ENCODE results near the gene NR1D1. TPM values are rescaled to one million over a fixed set of nuclear protein-coding genes. Genes with fewer than 3 reads are reported as not detected.
A peak's percentile ranks its signal among the peaks of the same experiment; 100 is the strongest.

Gene NR1D1
- total RNA-seq, 2 experiments from 2014 or later, result 5.0 to 5.8 TPM

DNA sequence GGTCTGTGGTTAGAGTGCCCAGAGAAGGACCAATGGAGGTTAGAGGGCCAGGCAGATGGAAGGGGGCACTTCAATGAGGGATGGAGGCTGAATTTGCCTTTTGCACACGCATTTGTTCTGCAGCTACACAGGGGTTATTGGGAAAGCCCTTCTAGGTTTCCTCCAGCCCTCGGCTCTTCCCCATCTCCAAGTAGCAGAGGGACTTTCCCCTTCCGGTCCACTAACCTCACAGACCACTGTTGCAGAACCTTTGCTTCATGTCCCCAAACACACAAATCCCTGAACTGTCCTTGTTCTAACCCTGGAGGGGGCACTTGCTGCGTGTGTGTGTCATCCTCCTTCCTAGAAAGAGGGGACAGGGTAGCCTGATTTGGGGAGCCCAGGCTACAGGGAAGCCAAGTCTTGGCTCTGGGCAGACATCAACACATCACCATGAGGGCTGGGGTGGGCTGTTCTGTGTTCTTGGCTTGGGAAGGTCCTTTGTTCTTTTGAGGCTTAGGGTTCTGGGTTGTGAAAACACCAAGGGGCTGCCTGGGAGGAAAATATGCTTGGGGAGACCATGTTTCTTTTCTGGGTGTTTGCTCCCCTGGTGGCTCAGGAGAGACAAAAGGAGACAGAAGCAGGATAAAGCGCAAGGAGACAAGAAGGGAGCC lies 7.3 kb upstream of the NR1D1 start:
- peak overlapping the region; percentile 81 for H3K27ac Mint-ChIP-seq
- DNase-seq (no peak), ATAC-seq (ENCODE audit: low read depth) (peak; percentile 4)
- POLR2A ChIA-PET, result interaction anchor here (1.5 kb wide), 1 partner anchor 11 kb away, joined by 4 read pairs; no protein-coding TSS in a partner anchor
- H3K4me3 Mint-ChIP-seq, result peak overlapping the region; percentile 75
- H3K36me3 Mint-ChIP-seq, result no peaks in the 10 kb centered on the region
- H3K9me3 Mint-ChIP-seq, result no peaks in the 10 kb centered on the region
- H3K4me1 Mint-ChIP-seq, result peaks cover 78% of the 10 kb centered on the region
- H3K27me3 Mint-ChIP-seq, result peaks cover 12% of the 10 kb centered on the region

DNA sequence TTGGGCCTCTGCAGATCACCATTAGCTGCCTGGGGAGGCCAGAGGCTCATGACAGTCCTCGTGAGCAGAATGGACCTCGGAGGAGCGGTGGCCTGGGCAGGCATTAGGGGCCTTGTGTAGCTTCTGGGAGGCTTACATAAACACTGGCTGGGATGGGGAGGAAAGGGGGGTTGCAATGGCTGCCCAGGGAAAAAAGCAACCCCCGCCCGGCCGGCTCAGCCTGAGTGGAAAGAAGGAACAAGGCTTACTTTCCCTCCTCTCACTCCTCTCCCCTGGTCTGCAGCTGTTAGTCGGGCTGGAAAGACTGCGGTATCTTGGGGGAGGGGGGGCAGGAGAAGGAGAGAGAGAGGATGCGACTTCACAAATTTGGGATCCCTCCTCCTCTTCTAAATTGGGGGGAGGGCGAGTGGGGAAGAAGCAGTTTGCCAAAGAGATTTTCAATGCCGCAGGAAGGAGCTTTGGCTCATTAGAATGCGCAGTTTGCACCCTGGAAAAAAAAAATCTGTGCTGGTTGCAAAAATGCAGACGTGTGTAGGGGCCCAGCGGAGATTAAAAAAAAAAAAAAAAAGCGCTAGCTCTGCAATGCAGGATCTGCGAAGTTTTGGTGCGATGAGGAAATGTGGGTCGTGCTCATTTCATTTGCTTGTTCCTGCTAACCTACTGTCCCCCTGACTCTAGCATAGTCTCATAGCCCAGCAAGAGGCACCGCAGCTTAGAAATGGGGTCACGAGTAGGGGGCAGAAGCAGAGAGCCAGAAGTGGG lies 6.6 kb upstream of the NR1D1 start:
- Mint-ChIP-seq H3K27me3 (peaks cover 12% of the 10 kb centered on the region), H3K27ac (peak overlapping the region; percentile 81), H3K4me3 (peak overlapping the region; percentile 43), H3K9me3 (no peaks in the 10 kb centered on the region), H3K36me3 (no peaks in the 10 kb centered on the region), H3K4me1 (peaks cover 70% of the 10 kb centered on the region)
- POLR2A ChIA-PET, result interaction anchor here (1.5 kb wide), 1 partner anchor 10 kb away, joined by 4 read pairs; no protein-coding TSS in a partner anchor
- no peak for ATAC-seq (ENCODE audit: low read depth)
- no peak for DNase-seq

DNA sequence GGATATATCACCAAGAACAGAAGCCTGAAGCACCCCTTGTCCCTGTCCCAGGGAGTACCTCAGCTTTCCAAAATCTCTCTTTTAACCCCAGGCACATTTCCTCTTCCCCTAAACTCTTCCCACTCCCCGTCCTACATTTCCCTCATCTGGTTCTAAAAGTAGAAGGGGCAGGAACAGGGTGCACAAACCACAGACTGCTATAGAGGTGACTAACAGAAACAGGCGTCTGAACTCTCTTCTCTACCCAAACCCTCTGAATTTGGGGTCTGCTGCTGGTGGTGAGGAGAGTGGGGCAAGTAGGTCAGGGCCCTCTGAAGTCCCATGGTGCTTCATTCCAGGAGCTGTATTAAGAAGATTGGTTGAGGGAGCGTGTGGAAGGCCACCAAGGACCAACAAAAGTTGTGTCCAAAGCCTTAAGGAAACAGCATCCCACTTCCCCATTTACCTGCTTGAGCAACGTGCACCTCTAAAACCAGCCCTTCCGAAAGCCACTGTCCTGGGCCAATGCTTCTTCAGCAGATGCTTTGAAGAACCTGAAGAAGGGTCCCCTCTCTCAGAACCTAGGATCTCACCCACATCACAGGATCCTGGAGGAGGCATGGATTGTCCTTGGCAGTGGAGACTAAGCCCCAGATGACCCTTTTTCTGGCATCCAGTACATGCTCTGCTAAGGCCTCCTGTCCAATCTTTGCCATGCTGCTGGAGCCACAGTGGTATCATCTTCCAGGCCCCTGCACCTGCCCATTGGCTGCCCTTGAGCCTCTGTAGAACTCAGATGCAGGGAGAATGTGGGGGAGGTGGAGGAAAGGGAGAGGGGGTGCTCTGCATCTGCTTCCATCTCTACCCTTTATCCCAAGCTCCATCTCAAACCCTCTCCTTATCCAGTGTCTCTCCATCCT lies 5.7 kb upstream of the NR1D1 start:
- H3K27me3 Mint-ChIP-seq, result peaks cover 12% of the 10 kb centered on the region
- peaks cover 65% of the 10 kb centered on the region for H3K4me1 Mint-ChIP-seq
- H3K9me3 Mint-ChIP-seq, result no peaks in the 10 kb centered on the region
- DNase-seq (no peak), ATAC-seq (ENCODE audit: low read depth) (no peak)
- H3K27ac Mint-ChIP-seq, result no peak overlapping the region
- no peaks in the 10 kb centered on the region for H3K36me3 Mint-ChIP-seq
- H3K4me3 Mint-ChIP-seq, result no peak overlapping the region
- POLR2A ChIA-PET, result interaction anchor here (1.5 kb wide), 1 partner anchor 9 kb away, joined by 4 read pairs; no protein-coding TSS in a partner anchor

DNA sequence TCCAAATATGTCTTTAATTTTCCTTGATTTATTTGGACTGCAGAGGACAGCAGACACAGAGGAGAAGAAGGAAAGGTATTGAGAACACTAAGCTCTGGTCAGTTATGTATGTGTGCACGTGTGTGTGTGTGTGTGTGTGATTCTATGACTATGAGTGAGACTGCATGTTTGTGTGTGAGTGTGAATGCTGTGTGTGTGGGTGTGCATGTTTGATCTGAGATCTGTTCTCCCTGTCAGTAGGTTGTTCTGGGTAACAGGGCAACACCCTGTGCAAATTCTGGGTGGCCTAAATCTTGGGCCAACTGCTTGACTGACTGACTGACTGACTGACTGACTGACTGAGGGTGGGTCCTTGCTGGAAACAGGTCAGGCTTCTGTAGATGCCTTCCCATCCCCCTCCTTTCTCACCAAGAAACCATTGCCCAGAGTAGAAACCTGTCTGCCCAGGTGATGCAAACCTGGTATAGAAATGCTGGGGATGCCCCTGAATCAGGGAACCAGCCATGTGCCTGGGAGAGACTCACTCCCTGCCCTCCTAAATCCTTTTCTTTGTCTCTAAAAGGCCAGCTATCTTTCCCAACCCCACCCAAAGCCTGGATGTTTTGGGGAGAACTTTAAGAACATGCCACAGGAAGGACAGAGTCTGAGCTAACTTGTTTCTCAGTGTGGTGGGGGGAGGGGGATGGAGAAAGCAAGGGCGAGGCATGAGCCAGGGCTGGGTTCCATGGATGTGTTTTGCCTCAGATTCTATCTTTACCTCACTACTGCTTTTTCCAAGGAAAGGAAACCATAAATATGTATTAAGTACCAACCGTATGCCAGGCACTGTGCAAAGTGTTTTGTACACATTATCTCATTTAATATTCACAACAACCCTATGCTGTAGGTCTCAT lies 4.5 kb upstream of the NR1D1 start:
- Mint-ChIP-seq H3K4me1 (peaks cover 65% of the 10 kb centered on the region), H3K9me3 (no peaks in the 10 kb centered on the region), H3K4me3 (no peak overlapping the region), H3K27ac (no peak overlapping the region), H3K36me3 (no peaks in the 10 kb centered on the region), H3K27me3 (peaks cover 12% of the 10 kb centered on the region)
- ATAC-seq (ENCODE audit: low read depth), result no peak
- POLR2A ChIA-PET, result no interaction called here
- DNase-seq, result no peak

DNA sequence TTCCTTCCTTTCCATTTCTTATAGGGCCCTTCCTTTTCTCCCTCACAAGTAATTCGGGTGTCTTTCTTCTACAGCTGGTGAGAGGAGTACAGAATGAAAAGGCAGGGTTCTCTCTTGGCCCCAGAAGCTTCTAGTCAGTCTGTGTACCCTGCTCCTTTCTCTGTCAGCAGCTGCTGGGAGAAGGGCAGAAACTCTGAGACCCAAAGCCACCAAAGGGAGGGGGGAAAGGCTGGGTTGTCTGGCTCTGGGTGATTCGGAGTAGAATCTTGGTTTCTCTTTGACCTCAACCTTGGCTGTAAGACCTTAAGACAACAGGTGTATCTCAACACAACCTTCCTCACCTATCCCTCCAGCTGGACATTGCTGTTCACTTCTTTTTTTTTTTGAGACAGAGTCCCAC lies 3.3 kb upstream of the NR1D1 start:
- POLR2A ChIA-PET, result interaction anchor here (0.7 to 1.7 kb wide), 3 partner anchors 9 to 121 kb away, joined by 3 to 10 read pairs (median 3); no protein-coding TSS in a partner anchor
- H3K4me3 Mint-ChIP-seq, result no peak overlapping the region

DNA sequence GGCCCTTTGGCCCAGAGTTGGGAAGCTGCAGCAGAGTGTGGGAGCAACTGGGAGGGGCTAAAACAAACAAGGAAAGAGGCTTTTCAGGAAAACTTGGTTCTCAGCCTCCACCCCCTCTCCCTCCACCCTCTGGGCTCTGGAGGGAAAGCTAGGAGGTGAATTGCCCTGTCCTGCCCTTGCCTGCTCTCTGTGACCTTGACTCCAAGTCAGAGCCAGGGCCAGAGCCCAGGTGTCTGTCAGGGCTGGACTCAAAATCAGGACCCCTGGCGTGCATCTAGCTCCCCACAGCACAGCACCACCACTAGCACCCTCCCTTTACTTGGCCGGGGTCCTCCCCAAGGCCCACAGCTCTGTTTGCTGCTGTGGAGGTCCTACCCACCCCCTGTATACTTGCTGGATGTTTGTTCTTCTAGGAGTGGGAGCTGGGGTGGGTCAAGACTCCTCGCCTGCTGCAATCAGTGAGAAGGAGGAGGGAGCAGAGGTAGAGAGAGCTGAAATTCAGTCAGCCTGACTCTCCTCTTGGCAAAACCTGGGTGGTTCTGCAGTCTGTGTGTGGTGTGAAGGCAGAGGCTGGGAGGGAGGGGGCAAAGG lies 2.8 kb upstream of the NR1D1 start:
- peak overlapping the region; percentile 46 for H3K4me3 Mint-ChIP-seq
- peaks cover 12% of the 10 kb centered on the region for H3K27me3 Mint-ChIP-seq
- H3K36me3 Mint-ChIP-seq, result peaks cover under 1% of the 10 kb centered on the region
- POLR2A ChIA-PET, result interaction anchor here (0.5 to 1.7 kb wide), 5 partner anchors 9 to 1569 kb away, joined by 3 to 10 read pairs (median 3); no protein-coding TSS in a partner anchor
- DNase-seq (no peak), ATAC-seq (ENCODE audit: low read depth) (no peak)
- peaks cover 72% of the 10 kb centered on the region for H3K4me1 Mint-ChIP-seq
- peak overlapping the region; percentile 60 for H3K27ac Mint-ChIP-seq
- no peaks in the 10 kb centered on the region for H3K9me3 Mint-ChIP-seq

More for the DNA sequence above, 3.3 kb upstream of the NR1D1 start:
- Mint-ChIP-seq H3K9me3 (no peaks in the 10 kb centered on the region), H3K27me3 (peaks cover 12% of the 10 kb centered on the region), H3K27ac (peak overlapping the region; percentile 60), H3K4me1 (peaks cover 70% of the 10 kb centered on the region), H3K36me3 (no peaks in the 10 kb centered on the region)
- DNase-seq (no peak), ATAC-seq (ENCODE audit: low read depth) (no peak)

DNA sequence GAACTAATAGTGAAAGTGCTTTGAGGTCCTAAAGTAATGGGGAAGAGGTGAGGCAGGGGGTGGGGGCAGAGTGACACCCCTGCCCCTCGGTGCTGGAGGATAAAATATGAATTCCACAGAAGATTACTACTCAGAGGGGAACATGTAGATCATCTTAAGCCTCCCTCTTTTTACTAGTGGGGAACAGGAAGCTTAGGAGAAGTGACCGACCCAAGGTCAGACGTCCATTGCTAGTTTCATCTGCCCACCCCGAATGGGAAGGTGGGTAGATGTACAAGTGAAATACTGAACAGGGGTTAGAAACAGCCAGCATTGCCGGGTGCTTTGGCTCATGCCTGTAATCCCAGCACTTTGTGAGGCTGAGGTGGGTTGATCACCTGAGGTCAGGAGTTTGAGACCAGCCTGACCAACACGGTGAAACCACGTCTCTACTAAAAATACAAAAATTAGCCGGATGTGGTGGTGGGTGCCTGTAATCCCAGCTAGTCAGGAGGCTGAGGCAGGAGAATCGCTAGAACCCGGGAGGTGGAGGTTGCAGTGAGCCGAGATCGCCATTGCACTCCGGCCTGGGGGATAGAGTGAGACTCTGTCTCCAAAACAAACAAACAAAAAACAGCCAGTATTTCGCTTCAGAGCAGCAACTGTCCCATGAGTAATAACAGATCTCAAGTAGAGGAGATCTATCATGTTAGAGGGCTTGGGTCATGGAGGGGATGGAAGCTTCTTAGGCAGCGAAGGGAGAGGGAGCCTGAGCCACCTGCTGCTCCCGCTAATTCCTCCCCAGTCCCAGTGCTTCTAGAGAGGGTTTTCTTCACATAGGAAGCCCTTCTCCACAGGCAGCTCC lies 1.2 kb upstream of the NR1D1 start:
- H3K9me3 Mint-ChIP-seq, result no peaks in the 10 kb centered on the region
- POLR2A ChIA-PET, result interaction anchor here (0.9 to 3.5 kb wide), 2 partner anchors 10 to 175 kb away, joined by 3 to 46 read pairs; no protein-coding TSS in a partner anchor
- peaks cover 5% of the 10 kb centered on the region for H3K27me3 Mint-ChIP-seq
- H3K4me1 Mint-ChIP-seq, result peaks cover 71% of the 10 kb centered on the region
- no peak for DNase-seq
- H3K27ac Mint-ChIP-seq, result no peak overlapping the region
- H3K4me3 Mint-ChIP-seq, result no peak overlapping the region
- ATAC-seq (ENCODE audit: low read depth), result no peak
- peaks cover 9% of the 10 kb centered on the region for H3K36me3 Mint-ChIP-seq

DNA sequence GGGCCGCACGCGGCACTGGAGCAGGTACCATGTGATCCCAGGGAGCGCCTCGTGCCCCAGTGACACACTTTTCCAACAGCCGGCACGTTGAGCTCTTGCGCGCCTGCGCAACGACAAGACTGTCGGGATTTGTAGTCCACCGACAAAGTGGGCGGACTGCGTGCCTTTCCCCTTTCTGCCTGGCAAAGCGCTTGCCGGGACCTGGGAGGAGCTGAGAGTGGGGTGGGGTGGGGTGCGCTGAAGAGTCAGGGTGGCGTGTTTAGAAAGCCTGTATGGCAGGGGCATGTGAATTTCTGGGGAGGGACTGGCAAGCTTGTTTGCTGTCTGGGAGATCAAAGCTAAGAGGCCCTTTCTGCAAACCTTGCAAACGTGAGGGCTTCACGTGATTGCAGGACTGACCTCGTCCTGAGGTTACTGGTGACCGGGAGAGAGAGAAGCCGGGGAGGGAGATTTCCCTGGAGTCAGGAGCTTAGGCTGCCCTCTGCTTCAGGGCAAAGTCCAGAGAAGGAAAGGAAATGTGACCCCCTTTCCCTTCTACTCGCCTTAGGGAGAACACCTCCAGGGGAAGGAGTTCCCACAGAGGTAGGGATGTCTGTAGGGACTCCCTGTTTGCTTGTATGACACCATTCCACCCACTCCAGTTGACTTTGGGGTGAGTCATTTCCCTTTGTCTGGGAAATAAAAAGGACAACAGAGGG lies 429 bp upstream of the NR1D1 start:
- POLR2A ChIA-PET, result interaction anchor here (0.6 to 3.5 kb wide), 5 partner anchors 11 to 174 kb away, joined by 3 to 46 read pairs (median 8); partner anchors contain the start of gene MSL1
- H3K4me1 Mint-ChIP-seq, result peaks cover 72% of the 10 kb centered on the region
- H3K36me3 Mint-ChIP-seq, result peaks cover 11% of the 10 kb centered on the region
- peak; percentile 21 for ATAC-seq (ENCODE audit: low read depth)
- H3K27me3 Mint-ChIP-seq, result no peaks in the 10 kb centered on the region
- DNase-seq, result peak; percentile 85
- no peaks in the 10 kb centered on the region for H3K9me3 Mint-ChIP-seq
- H3K27ac Mint-ChIP-seq, result peak overlapping the region; percentile 83
- peak overlapping the region; percentile 94 for H3K4me3 Mint-ChIP-seq

DNA sequence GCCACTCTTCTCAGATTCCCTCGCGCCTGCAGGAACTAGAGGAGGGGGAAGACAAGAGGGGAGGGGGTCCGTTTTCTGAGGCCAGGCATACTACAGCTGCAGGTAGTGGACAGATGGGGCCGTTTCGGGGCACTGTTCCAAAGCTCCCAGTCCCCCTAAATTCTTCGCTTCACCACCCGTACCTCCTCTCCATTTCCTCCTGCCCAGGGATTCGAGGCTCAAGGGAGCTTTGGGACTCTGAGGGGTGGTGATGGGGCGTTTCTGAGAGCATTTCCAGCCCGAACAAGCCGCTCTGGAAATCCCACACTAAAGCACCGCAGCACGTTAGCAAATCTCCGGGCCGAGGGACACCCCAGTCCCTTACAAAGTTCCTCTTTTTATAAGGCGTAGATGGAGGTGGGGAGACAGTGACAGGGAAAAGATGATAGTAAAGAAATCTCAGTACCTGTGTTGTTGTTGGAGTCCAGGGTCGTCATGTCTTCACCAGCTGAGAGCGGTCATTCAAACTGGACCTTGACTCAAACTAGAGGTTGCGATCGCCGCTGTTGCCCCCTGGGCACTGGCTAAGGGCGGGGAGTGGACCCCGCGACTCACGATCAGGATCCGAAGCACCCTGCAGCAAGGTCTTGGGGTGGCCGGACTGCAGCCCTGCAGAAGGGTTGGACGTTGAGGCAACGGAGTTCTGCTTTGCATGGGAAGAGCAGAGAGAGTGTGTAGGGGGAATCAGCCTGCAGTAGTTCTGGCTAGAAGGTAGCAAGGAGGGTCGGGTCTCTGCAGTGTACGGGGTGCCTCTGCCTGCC lies 570 bp downstream of the NR1D1 start:
- POLR2A ChIA-PET, result interaction anchor here (0.8 to 3.5 kb wide), 9 partner anchors 12 to 223 kb away, joined by 3 to 46 read pairs (median 5); partner anchors contain the start of genes MED24, MSL1 and PSMD3
- no peak for DNase-seq
- no peak for ATAC-seq (ENCODE audit: low read depth)
- Mint-ChIP-seq H3K36me3 (peaks cover 13% of the 10 kb centered on the region), H3K27me3 (no peaks in the 10 kb centered on the region), H3K27ac (peak overlapping the region; percentile 78), H3K4me1 (peaks cover 76% of the 10 kb centered on the region), H3K4me3 (peak overlapping the region; percentile 94), H3K9me3 (no peaks in the 10 kb centered on the region)
